GM19452 (cell line): Measurements from ENCODE around the gene KISS1R.
"Not testable (repeated sequence)": the region's sequence is repeated elsewhere in the genome, so short reads cannot be mapped to it uniquely, and the experiment has no call there.

Experiments
- ATAC-seq: cut with Tn5 transposase; IDR thresholded peaks from one replicate; pipeline ENCODE4 v1.9.1; 2021; ENCODE audit not compliant: unreplicated experiment

Gene KISS1R

DNA sequence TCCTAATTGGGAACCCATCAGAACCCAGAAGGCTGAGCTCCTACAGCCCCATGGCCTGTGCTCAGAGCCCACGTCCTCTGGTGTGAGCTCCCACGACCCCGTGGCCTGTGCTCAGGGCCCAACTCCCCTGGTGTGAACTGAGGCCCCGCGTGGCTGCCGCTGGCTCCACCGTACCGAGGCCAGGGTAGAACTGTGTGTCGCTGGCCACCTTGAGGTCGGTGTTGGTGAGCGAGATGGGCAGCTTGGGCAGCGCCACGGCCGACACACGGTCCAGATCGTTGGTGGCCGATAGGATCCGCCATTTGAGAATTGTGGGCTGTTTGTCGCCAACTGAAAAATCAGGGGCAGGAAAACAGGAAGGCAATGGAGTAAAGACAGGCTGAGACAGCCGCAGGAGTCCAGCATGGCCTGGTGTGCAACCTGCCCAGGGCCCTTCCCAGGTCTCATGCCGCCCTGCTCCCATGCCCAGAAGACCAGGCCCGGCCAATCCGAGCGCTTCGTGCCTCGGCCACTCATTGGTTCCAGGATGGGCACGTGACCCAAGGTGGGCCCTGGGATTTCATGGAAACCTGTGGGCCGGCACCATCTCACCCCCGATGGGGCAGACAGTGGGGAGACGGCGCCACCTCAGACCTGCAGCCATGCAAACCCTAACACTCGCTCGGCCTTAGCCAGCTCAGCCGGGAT is 35.6 kb upstream of the KISS1R start:
- ATAC-seq = no peak

DNA sequence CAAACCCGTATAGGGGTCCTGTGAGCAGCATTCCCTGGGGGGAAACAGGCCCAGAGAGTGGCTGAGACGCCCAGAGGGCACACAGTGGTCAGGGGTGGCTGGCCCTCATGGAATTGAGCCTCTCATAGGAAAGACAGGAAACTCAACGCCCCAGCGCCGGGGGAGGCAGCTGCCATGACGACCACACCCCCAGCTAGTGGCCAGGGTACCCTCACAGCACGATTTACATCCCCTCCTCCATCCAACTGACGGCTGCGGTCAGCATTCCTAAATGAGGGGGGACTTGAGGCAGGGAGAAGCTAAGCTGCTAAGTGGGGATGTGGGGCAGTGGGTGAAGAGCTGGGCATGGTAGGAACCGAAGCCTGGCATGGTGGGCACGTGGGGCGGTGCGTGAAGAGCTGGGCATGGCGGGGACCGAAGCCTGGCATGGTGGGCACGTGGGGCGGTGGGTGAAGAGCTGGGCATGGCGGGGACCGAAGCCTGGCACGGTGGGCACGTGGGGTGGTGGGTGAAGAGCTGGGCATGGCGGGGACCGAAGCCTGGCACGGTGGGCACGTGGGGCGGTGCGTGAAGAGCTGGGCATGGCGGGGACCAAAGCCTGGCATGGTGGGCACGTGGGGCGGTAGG is 34.1 kb upstream of the KISS1R start:
- ATAC-seq = no peak

DNA sequence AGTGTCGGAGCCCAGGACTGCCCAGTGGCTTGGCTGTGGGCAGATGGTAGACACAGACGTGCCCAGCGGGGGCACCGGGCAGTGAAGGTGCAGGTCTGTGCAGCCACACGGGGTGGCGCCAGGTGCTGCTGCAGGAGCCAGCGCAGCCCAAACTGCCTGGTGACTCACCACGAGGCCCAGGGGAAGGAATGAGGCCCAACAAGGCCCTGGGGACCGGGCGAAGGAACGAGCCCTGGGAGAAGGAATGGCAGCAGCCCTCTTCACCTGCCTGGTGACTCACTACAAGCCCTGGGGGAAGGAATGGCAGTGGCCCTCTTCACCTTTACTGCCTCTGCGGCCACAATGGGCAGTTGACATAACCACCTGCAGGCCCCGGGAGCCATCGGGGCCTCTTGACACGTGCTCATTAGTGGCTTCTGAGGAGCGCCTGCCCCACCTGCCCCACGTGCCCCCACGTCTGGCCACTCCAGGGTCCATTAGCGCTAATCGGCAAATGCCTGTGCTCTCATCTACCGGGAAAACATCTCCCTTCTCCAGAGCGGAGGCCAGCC is 33.4 kb upstream of the KISS1R start:
- ATAC-seq = no peak

DNA sequence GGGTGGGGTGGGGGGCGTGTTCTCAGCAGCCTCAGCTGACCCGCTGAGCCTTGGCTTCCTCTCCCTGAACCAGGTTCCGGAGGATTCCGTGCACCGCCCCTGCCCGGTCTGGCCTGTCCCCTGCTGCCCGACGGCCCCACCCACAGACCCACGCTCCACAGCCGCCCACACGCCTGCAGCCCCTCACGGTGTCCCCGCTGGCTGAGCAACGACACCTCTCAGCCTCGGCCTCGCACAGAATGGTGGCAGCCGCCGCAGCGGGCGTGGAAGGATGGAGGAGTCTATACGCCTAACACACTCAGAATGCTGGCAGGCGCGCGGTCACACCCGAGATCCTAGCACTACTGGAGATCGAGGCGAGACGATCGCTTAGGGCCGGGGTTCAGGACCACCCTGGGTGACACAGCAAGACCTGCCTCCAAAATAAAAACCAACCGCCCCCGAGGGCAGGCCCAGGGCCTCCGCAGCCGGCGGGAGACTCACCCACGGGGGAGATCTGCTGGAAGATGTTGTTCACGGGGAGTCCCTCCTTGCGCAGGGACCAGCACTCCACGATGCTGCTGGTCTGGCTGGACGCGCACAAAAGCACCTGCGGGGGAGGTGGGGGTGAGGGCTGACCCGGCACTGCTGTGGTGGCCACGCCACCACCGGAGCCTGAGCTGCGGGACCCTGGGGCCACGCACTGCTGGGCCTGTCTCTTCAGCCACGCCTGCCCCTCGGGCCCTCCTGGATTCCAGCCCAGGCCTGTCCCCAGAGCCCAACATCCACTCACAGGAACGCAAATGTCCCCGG is 32.5 kb upstream of the KISS1R start:
- ATAC-seq = no peak

DNA sequence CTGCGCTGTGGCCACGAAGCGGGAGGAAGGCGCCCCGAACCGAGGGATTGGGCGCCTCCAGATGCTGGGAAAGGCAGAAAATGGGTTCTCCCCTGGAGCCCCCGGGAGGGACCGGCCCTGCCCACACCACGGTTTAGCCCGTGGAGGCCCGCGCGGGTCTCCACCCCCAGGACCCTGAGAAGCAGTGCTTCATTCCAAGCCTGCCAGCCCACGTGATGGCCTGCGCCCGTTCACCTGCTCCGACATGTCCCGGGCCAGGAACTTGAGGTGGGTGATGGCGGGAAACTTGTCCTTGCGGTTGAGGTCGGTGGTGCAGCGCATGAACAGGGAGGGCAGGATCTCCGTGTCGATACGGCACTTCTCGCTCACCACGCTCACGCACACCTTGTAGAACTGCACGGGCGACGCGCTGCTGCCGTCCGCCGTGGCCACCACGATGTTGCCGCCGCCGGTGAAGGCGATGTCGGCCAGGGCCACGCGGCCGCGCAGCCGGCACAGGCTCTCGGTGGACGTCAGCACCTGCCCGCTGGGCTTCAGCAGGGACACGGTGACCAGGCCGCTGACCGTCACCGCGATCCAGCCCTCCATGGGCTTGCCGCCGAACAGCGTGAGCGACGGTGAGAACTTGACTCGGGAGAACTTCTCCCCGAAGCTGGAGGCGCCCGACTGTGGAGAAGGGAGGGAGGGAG is 31.5 kb upstream of the KISS1R start:
- no peak for ATAC-seq

DNA sequence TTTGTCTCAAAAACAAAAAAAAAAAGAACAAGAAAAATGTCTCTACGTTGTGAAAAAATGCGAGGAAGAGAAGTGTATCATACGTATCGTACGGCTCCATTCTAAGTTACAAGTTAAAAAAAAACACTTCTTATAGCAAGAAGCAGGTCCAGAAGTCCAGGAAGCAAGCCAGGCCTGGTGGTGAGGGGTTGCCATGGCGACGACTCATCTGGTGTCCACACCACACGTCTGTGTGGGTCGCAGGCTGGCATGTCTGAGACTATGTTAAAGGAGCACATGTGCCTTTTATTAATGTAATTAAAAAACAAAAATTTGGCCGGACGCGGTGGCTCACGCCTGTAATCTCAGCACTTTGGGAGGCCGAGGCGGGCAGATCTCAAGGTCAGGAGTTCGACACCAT is 30.1 kb upstream of the KISS1R start:
- ATAC-seq = no peak

DNA sequence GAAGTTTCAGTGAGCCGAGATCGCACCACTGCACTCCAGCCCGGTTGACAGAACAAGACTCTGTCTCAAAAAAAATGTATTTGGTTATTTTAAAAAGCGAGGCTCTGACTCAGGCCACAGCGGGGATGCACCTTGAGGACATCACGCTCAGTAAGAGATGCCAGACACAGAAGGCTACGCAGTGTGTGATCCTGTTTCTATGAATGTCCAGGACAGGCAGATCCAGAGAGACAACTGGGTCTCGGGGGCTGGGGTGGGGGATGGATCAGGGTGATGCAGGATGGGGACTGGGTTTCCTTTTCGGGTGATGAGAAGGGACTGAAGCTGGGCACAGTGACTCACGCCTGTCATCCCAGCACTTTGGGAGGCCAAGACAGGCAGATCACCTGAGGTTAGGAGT is 29.5 kb upstream of the KISS1R start:
- no peak for ATAC-seq

DNA sequence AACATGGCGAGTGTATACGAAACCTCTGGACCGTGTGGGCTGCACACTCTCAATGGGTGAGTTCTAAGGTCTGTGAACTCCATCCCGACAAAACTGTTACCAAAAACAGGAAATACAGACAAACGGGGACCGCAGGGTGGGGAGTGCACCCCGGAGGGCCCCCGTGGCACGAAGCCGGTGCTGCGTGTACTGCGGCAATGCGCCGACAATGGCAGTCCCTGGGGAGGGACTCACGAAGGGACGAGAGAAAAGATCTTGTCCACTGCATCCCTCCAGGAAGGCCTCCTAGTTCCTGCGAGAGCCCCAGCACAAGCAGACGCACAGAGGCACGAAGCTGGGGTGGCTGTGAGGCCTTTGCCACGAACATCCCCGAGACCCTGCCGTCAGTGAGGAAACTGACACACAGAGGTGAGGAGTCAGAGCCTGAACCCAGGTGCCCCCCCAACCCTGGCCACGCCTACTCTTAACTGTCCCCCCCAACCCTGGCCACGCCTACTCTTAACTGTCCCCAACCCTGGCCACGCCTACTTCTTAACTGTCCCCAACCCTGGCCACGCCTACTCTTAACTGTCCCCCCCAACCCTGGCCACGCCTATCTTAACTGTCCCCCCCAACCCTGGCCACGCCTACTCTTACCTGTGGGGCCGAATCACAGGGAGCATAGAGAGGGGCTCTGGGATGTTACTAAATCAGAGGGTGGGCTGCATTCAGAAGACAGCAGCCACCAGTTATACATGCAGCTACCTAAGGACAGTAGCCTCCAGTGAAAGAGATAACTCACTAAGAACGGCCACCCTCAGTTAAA is 28.4 kb upstream of the KISS1R start:
- ATAC-seq = no peak

DNA sequence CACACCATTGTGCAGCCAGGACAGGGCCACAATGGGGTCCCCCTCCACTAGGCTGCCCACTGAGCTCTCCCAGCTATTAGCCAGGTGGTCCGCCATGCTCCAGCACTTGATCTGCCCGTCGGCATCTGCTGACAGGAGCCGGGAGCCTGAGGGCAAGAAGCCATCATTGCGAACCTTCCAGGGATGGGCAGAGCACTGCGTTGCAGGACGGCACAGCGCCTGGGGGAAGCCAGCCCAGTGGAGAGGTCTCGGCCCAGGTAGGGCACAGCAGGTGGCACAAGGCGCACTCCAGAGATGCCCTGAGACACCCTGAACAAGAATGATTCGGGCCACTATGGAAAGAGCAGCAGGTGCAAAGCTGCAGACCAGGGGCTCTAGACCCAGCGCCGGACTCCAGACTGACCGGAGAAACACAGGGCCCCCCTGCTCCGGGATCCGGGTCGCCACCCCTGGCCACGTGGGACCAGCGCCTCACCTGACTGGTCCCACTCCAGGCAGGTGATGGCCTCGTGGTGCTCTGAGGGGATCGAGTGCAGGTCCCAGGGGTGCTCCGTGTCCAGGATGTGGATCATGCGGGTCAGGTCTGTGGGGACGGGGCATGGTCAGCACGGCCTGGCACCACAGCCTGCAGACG is 27.4 kb upstream of the KISS1R start:
- no peak for ATAC-seq

DNA sequence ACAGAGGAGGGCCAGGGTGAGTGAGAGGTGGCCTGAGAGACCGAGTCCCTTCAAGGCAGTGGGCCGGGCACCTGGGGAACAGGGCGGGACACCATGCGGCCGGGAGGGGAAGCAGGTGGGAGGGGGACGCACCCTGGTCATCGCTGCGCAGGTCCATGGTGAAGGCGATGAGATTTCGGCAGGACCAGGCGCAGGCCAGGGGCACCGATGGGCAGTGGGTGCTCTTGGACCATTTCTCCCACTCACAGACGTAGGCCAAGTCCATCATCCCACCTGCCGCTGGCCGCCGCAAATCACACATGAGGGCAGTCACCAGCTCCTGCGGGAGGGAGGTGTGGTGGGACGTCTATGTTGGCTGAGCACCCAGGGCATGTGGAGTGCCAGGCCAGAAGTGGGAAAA is 26.3 kb upstream of the KISS1R start:
- ATAC-seq = no peak

DNA sequence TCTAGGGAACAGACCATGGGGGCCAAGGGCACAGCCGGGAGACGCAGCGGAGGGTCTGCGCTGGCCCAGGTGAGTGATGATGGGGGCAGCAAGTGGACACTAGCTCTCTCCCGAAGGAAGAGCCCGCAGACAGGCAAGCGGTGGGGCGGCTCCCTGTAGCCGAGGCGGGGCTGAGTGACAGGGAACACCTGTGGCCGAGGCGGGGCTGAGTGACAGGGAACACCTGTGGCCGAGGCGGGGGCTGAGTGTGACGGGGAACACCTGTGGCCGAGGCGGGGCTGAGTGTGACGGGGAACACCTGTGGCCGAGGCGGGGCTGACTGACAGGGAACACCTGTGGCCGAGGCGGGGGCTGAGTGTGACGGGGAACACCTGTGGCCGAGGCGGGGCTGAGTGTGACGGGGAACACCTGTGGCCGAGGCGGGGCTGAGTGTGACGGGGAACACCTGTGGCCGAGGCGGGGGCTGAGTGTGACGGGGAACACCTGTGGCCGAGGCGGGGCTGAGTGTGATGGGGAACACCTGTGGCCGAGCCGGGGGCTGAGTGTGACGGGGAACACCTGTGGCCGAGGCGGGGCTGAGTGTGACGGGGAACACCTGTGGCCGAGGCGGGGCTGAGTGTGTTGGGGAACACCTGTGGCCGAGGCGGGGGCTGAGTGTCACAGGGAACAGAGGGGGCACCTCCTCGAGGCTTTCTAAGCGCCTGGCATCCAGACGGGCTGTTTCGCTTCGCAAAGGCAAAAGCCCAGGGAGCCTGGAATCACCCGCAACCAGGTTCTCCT is 25.5 kb upstream of the KISS1R start:
- not testable (repeated sequence) for ATAC-seq

DNA sequence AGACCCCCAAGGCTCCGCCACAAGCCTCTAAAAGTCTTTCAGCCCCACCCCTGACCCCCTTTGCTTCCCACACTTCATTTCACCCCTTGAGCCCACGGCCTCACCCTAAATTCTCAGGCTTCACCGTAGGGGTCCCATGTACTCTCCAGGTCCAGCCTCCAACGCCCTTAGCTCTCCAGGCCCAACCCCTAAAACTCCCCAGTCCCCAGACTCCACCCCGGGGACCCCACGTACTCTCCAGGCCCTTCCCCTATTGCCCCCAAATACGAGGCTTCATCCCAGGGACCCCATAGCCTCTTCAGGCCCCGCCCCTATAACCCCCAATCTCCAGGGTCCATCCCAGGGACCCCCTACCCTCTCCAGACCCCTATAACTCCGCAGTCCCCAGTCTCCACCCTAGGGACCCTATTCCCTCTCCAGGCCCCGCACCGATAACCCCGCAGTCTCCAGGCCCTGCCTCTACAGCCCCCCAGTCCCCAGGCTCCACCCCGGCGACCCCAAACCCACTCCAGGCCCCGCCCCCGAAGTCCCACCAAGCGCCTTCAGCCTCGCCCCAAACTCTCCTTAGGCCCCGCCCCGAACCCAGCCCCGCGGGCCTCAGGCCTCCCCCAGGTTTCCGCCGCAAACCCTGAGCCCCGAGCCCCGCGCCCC is 24.8 kb upstream of the KISS1R start:
- ATAC-seq = no peak

DNA sequence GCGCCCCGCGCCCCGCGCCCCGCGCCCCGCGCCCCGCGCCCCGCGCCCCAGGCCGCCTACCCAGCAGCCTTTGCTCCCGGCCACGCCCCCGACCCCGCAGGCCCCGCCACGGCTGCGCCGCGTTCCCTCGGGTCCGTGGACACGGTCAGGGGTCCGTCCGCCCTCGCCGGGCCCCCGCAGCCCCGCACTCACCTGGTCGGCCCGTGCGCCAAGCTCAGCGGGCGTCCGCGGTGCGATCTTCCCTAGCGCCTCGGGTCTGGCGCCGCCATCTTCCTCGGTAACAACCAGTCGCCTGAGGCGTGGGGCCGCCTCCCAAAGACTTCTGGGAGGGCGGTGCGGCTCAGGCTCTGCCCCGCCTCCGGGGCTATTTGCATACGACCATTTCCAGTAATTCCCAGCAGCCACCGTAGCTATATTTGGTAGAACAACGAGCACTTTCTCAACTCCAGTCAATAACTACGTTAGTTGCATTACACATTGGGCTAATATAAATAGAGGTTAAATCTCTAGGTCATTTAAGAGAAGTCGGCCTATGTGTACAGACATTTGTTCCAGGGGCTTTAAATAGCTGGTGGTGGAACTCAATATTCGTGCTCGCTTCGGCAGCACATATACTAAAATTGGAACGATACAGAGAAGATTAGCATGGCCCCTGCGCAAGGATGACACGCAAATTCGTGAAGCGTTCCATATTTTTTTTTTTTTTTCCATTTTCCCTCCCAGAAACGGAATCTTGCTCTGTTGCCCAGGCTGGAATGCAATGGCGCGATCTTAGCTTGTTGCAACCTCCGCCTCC is 24.0 kb upstream of the KISS1R start, which contains the start of the genes MED16 and RNU6-9:
TSS of gene MED16 (minus strand) at position 294 of the 796 bp plus-strand sequence. CDS start 2,056 bp downstream, outside the sequence.
TSS of gene RNU6-9 (plus strand) at position 591 of the 796 bp plus-strand sequence.
- ATAC-seq = peak; percentile 87

DNA sequence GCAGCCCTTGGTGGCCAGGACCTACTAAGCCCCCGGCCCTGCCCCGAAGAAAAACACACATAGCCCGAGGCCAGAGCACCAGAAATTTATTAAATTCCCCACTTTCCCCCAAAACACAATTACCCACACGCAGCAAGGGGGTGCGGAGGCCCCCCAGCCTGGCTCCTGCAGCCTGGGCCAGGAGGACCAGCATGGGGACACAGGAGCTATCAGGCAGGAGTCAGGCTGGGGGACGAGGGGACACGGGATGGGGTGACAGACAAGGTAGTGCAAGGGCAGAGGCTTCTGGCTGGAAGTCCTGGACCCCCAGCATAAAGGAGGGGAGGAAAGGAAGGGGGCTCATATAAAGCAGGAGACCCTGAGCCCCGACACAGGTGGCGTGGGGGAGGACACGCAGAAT is 20.7 kb upstream of the KISS1R start:
- no peak for ATAC-seq

DNA sequence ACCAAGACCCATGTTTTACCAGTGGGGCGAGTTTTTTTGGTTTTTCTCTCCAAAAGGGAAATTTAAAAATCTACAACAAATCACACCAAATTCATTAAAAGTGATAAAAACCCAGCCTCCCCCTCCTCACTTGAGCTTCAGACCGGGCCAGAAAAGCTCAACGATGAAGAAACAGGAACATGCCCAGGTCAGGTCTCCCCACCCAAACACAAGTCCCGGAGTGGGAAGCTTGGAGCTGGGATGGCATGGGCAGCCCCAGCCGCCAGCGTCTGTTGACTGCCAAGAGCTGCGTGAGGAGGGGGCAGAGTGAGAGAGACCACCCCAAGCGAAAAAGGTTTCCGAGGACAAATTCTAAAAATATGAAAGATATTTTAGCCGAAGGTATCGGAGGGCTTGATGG is 20.1 kb upstream of the KISS1R start:
- no peak for ATAC-seq

DNA sequence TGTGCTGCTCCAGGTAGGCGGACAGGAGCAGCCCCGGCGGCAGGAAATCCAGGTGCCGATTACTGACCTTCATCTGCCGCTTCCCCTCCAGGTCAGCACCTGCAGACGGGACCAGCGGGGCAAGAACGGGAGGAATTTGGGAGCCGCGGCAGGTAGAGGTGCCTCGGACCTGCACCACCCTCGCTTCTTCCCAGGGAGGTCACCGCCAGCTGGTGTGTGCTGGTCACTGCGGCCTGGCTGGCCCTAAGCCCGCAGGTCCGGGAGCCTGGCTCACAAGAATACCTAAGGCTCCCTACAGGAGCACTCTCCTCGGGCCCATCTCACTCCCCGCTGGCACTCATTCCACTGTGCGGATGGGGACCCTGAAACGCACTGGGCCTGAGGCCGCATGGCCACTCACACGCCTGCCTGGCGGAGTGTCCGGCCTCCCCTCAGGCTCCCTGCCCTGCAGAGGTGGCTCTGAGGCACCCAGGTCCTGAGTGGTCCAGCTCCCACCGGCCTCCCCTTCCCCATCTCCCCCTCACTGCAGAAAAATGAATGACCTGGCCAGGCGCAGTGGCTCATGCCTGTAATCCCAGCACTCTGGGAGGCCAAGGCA is 19.6 kb upstream of the KISS1R start:
- ATAC-seq = no peak

DNA sequence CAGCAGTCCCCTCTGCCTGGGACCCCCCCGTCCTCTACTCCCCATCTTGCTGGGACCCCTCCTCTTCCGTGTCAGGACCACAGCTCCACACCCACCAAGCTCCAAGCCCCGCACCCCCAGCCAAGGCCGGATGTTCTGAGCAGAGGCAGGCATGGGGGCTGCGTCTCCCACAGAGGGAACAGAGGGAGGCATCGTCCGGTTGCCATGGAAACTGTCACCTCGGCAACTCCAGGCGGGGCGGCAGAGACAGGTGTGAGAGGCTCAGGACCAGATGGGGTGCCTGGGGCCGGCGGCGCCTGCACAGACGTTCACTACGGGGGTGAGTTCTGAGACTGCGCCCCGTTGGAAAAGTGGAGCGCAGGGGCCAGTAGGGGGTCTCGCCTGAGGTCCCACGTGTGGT is 18.5 kb upstream of the KISS1R start:
- no peak for ATAC-seq
